ENCODE measurements around the gene VEPH1. TPM values are rescaled to one million over a fixed set of nuclear protein-coding genes. Genes with fewer than 3 reads are reported as not detected.

The VEPH1 gene
- total RNA-seq, 1 donor from 2014 or later: 0.16 TPM

DNA sequence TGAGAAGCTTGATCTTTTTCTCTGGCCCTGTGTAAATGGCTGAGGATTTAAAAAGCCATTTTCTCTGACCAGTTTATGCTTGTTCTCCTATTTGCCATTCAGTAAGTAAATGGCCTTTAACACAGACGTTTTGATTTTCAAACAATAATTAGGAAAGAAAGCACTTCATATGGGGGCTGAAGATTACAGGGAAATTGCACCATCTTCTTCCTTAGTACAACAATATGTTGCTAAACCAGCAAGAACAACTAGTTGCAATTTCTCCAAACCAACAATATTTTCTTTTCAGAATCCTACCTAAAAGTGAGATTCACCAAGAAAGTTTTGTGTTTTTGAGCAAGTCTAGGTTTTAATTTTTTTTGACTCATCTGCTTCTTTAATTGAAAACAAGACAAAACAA, 262.8 kb downstream of the VEPH1 start:
- intact Hi-C loops (cut with micrococcal nuclease): no loop called here
- H3K36me3 ChIP-seq: no peaks in the 10 kb centered on the region
- TF ChIP-seq, protein P1, sequence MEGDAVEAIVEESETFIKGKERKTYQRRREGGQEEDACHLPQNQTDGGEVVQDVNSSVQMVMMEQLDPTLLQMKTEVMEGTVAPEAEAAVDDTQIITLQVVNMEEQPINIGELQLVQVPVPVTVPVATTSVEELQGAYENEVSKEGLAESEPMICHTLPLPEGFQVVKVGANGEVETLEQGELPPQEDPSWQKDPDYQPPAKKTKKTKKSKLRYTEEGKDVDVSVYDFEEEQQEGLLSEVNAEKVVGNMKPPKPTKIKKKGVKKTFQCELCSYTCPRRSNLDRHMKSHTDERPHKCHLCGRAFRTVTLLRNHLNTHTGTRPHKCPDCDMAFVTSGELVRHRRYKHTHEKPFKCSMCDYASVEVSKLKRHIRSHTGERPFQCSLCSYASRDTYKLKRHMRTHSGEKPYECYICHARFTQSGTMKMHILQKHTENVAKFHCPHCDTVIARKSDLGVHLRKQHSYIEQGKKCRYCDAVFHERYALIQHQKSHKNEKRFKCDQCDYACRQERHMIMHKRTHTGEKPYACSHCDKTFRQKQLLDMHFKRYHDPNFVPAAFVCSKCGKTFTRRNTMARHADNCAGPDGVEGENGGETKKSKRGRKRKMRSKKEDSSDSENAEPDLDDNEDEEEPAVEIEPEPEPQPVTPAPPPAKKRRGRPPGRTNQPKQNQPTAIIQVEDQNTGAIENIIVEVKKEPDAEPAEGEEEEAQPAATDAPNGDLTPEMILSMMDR (IDR thresholded peaks at IDR 0.05; ENCODE audit: borderline replicate concordance): no peak
- no peak overlapping the region for H3K4me3 ChIP-seq
- DNase-seq: no peak
- H3K27me3 ChIP-seq (ENCODE audit: low read depth): no peaks in the 10 kb centered on the region
- peaks cover 6% of the 10 kb centered on the region for H3K4me1 ChIP-seq
- H3K27ac ChIP-seq (replicated peaks): no peak overlapping the region
- no peaks in the 10 kb centered on the region for H3K9me3 ChIP-seq (replicated peaks)

DNA sequence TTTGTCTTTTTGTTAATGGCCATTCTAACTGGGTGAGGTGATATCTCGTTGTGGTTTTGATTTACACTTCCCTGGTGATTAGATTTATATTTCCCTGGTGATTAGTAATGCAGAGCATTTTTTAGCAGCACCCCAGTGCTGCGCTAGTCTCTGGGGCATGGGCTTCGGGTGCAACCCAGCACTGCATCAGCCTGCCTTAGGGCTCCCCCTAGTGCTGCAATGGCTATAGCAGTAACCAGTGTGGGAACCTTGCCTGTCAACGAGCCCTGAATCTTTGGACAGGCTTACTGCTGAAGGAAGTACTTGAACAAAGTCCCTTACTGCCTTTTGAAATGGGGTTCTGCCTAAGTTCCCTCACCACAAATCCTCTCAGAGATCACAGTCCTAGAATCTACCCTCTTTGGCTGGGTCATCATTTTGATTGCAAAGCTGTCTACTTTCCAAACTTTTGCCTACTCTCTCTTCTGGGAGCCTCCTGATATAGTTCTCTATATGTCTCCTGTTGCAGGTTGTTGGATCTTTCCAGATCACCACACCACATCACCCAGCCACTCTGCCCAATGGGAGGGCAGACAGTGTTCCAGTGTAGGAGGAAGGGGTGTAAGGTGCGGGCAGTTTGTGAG, 264.0 kb downstream of the VEPH1 start:
- H3K4me1 ChIP-seq: peaks cover 6% of the 10 kb centered on the region
- H3K27ac ChIP-seq (replicated peaks): no peak overlapping the region
- intact Hi-C loops (cut with micrococcal nuclease): loop anchor here (5.0 kb wide), 1 partner anchor 928 kb away; no protein-coding TSS in a partner anchor
- TF ChIP-seq, protein P1 (IDR thresholded peaks at IDR 0.05; ENCODE audit: borderline replicate concordance): peak; percentile 84
- DNase-seq: peak; percentile 43
- no peaks in the 10 kb centered on the region for H3K9me3 ChIP-seq (replicated peaks)
- no peak overlapping the region for H3K4me3 ChIP-seq
- no peaks in the 10 kb centered on the region for H3K27me3 ChIP-seq (ENCODE audit: low read depth)
- no peaks in the 10 kb centered on the region for H3K36me3 ChIP-seq

DNA sequence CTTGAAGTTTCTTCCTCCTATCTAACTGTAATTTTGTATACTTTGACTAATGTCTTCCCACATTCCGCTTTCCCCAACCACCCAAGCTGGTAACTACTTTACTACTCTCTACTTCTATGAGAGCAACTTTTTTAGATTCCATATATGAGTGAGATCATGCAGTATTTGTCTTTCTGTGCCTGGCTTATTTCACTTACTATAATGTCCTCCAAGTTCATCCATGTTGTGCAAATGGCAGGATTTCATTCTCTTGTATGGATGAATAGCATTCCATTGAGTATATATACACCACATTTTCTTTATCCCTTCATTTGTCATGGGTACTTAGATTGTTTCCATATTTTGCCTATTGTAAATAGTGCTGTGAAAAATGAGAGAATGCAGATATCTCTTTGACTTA, 264.8 kb downstream of the VEPH1 start:
- peaks cover 6% of the 10 kb centered on the region for H3K4me1 ChIP-seq
- intact Hi-C loops (cut with micrococcal nuclease): loop anchor here (5.0 kb wide), 1 partner anchor 929 kb away; no protein-coding TSS in a partner anchor
- TF ChIP-seq, protein P1 (IDR thresholded peaks at IDR 0.05; ENCODE audit: borderline replicate concordance): no peak
- no peak overlapping the region for H3K4me3 ChIP-seq
- no peaks in the 10 kb centered on the region for H3K36me3 ChIP-seq
- no peaks in the 10 kb centered on the region for H3K27me3 ChIP-seq (ENCODE audit: low read depth)
- DNase-seq: no peak
- no peak overlapping the region for H3K27ac ChIP-seq (replicated peaks)
- no peaks in the 10 kb centered on the region for H3K9me3 ChIP-seq (replicated peaks)

DNA sequence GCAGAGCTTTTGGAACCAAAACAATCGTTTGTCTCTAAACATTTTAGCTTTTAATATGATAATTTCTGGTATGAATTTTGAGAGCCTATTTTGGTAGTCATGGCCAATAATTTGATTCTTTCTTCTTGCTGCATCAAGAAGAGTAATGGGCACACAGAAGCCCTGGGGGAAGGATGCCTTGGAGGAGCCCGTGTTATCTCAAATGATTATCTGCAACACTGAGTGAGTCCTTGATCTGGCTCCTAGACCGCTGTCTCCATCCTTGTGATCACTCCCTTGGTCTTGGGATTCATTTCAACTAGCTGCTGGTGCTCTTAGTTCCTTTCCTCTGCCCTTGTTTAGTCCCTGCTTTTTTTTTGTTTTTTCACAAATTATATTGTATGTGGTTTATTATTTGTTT, 265.3 kb downstream of the VEPH1 start:
- Histone ChIP-seq H3K27me3 (ENCODE audit: low read depth) (no peaks in the 10 kb centered on the region), H3K36me3 (no peaks in the 10 kb centered on the region), H3K4me1 (peaks cover 6% of the 10 kb centered on the region), H3K4me3 (no peak overlapping the region), H3K27ac (replicated peaks) (no peak overlapping the region), H3K9me3 (replicated peaks) (no peaks in the 10 kb centered on the region)
- TF ChIP-seq, protein P1 (IDR thresholded peaks at IDR 0.05; ENCODE audit: borderline replicate concordance): no peak
- no peak for DNase-seq
- intact Hi-C loops (cut with micrococcal nuclease): loop anchor here (5.0 kb wide), 1 partner anchor 929 kb away; no protein-coding TSS in a partner anchor

DNA sequence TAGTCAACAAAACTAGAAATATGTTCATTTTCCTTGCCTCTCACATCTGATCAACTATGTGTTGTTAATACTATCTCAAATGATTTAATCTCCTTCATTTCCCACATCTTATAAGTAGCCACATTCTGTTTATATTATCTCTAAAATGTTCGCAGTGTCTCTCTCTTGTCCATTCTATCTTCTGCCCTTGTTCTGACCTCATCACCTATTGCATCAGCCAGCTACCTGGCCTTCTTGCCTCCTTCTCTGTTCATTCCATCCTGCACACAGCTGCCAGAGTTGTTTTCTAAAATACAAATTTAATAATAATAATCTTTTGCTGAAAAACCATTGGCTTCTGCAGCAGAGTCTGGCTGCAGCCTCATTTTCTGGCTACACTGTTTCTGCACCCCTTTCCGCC, 267.9 kb downstream of the VEPH1 start:
- Histone ChIP-seq H3K9me3 (replicated peaks) (no peaks in the 10 kb centered on the region), H3K36me3 (no peaks in the 10 kb centered on the region), H3K4me1 (peaks cover 6% of the 10 kb centered on the region), H3K27me3 (ENCODE audit: low read depth) (no peaks in the 10 kb centered on the region), H3K27ac (replicated peaks) (no peak overlapping the region), H3K4me3 (no peak overlapping the region)
- TF ChIP-seq, protein P1 (IDR thresholded peaks at IDR 0.05; ENCODE audit: borderline replicate concordance): no peak
- intact Hi-C loops (cut with micrococcal nuclease): loop anchor here (5.0 kb wide), 1 partner anchor 932 kb away; no protein-coding TSS in a partner anchor
- DNase-seq: no peak
